Endothelial cell of umbilical vein (primary cell): ENCODE results near the gene REEP3. TPM values are rescaled to one million over a fixed set of nuclear protein-coding genes. Genes with fewer than 3 reads are reported as not detected.

Experiments
- BruUV-seq: library from RNA; stranded (reverse); fragments of 400-500 nt; replicated peaks from 2 replicates; lab custom pipeline; 2021; lab: Mats Ljungman, UMichigan
- CTCF ChIA-PET: fragments of 300-600, 350-600 bp; sonication (Branson Sonifier 250); formaldehyde crosslinking; loops from one replicate; lab custom pipeline; 2021; ENCODE audit warnings: antibody characterized with exemption, inconsistent platforms; lab: Charles Lee
- POLR2A ChIA-PET: fragments of 300-600, 350-600 bp; sonication (Branson Sonifier 250); formaldehyde crosslinking; loops from one replicate; lab custom pipeline; 2021; ENCODE audit warnings: antibody characterized with exemption, inconsistent platforms; lab: Charles Lee
- DNase-seq: peaks from one replicate; pipeline ENCODE4 v3.0.0-alpha.2; 2011; ENCODE audit warnings: low read depth, low spot score
- FAIRE-seq: peaks from 2 replicates; lab custom pipeline; 2011; peaks lifted over from hg19 to GRCh38; lab: Jason Lieb, UNC
- H2AFZ ChIP-seq: 2 replicates; pipeline ENCODE4 v1.6.0; 2012; ENCODE audit warnings: low read depth, low read length, control low read depth, inconsistent platforms
- H3K27ac ChIP-seq: 2 replicates; pipeline ENCODE4 v1.5.1; 2011; ENCODE audit warnings: low read depth, mild to moderate bottlenecking, control low read depth, low read length, moderate library complexity; ENCODE audit not compliant: insufficient read depth
- H3K27me3 ChIP-seq, 2 experiments: 2 replicates each; pipeline versions ENCODE4 v1.6.0 to v1.6.1; 2011; ENCODE audit warnings: low read length in 2 of 2, mixed read lengths in 1 of 2; ENCODE audit not compliant: control insufficient read depth in 2 of 2, insufficient read depth in 2 of 2
- H3K36me3 ChIP-seq, 2 experiments: 2 replicates in 1 of 2; 3 replicates in 1 of 2; pipeline ENCODE4 v1.5.1; 2011; ENCODE audit warnings: low read length in 2 of 2, mild to moderate bottlenecking in 1 of 2, moderate library complexity in 1 of 2; ENCODE audit not compliant: control insufficient read depth in 2 of 2, insufficient read depth in 2 of 2; ENCODE audit errors: extremely low read depth in 1 of 2
- H3K4me1 ChIP-seq: 3 replicates; pipeline ENCODE4 v1.5.1; 2011; ENCODE audit warnings: mild to moderate bottlenecking, low read length; ENCODE audit not compliant: control insufficient read depth, insufficient read depth; ENCODE audit errors: extremely low read depth
- H3K4me2 ChIP-seq: 2 replicates; pipeline ENCODE4 v1.6.1; 2011; ENCODE audit warnings: low read length, control low read depth, mixed read lengths; ENCODE audit not compliant: insufficient read depth
- H3K4me3 ChIP-seq, 3 experiments: fragments of 200-600 bp in 1 of 3; sonication (generic), shearing (Covaris generic) in 1 of 3; replicated peaks in 1 of 3; 2 replicates each; pipeline ENCODE4 v1.5.1; 2011 to 2016; ENCODE audit warnings: control low read depth in 3 of 3, low read length in 3 of 3, mild to moderate bottlenecking in 2 of 3, inconsistent platforms in 1 of 3, low read depth in 1 of 3, moderate library complexity in 1 of 3; ENCODE audit not compliant: insufficient read depth in 1 of 3
- H3K79me2 ChIP-seq: 2 replicates; pipeline ENCODE4 v1.6.0; 2012; ENCODE audit warnings: low read length, inconsistent platforms; ENCODE audit not compliant: control insufficient read depth, insufficient read depth
- H3K9ac ChIP-seq: replicated peaks from 2 replicates; pipeline ENCODE3; 2011; ENCODE audit warnings: low read length, control low read depth; ENCODE audit not compliant: insufficient read depth; ENCODE audit errors: extremely low read depth
- H3K9me1 ChIP-seq: replicated peaks from 3 replicates; pipeline ENCODE4 v1.6.0; 2011; ENCODE audit warnings: mild to moderate bottlenecking, low read length; ENCODE audit not compliant: control insufficient read depth, insufficient read depth; ENCODE audit errors: extremely low read depth
- H3K9me3 ChIP-seq: replicated peaks from 2 replicates; pipeline ENCODE4 v1.5.1; 2012; ENCODE audit warnings: low read length, inconsistent platforms; ENCODE audit not compliant: control insufficient read depth, insufficient read depth
- H4K20me1 ChIP-seq: replicated peaks from 2 replicates; pipeline ENCODE3; 2011; ENCODE audit warnings: mild to moderate bottlenecking, low read length; ENCODE audit not compliant: control insufficient read depth, insufficient read depth; ENCODE audit errors: extremely low read depth
- EZH2 ChIP-seq: IDR thresholded peaks from 2 replicates; pipeline ENCODE4 v1.6.1; 2012; ENCODE audit warnings: borderline replicate concordance, low read depth, mild to moderate bottlenecking, moderate library complexity, low read length, inconsistent platforms; ENCODE audit not compliant: severe bottlenecking
- FOS ChIP-seq: IDR thresholded peaks from 2 replicates; pipeline ENCODE4 v1.6.1; 2011; ENCODE audit warnings: mild to moderate bottlenecking, low read length, moderate library complexity, borderline replicate concordance; ENCODE audit not compliant: insufficient read depth
- GATA2 ChIP-seq: IDR thresholded peaks from 2 replicates; pipeline ENCODE4 v1.7.0; 2011; ENCODE audit warnings: low read depth, mild to moderate bottlenecking, moderate library complexity, mixed read lengths, low read length; ENCODE audit not compliant: insufficient read length, insufficient read depth
- JUN ChIP-seq: IDR thresholded peaks from 2 replicates; pipeline ENCODE4 v1.6.1; 2011; ENCODE audit warnings: borderline replicate concordance, low read depth; ENCODE audit not compliant: insufficient read length, insufficient read depth
- MYC ChIP-seq: IDR thresholded peaks from one replicate; pipeline ENCODE4 v1.6.1; 2011; ENCODE audit warnings: mild to moderate bottlenecking, low read depth, low read length
- POLR2AphosphoS5 ChIP-seq: IDR thresholded peaks from 2 replicates; pipeline ENCODE4 v1.6.1; 2012; ENCODE audit warnings: low read depth, mild to moderate bottlenecking, control low read depth, low read length, moderate library complexity; ENCODE audit not compliant: insufficient read depth
- dilution Hi-C: fragments of 300-500 bp; cut with MboI; formaldehyde crosslinking; loops from one replicate; pipeline ENCODE4 v1.15.0; 2019; ENCODE audit warnings: low sequenced_read_pairs; ENCODE audit not compliant: extremely low pct_ligation_motif_present
- intact Hi-C: fragments of 100-400 bp; cut with micrococcal nuclease; formaldehyde crosslinking; loops from one replicate; pipeline ENCODE4 v1.10.0; 2022
- polyA plus RNA-seq, 4 experiments: library from polyadenylated mRNA; depleted of rRNA in 3 of 4; stranded (reverse) in 3 of 4; unstranded in 1 of 4; fragments of >200 nt; gene quantifications; 2 replicates each; pipeline versions ENCODE4 v1.2.1 to v1.2.3, GENCODE V29; 2011 to 2012; ENCODE audit warnings: missing spikeins in 1 of 4
- total RNA-seq: library from RNA; stranded (reverse); gene quantifications from 2 replicates; pipeline ENCODE4 v1.2.3, GENCODE V29; 2021
- TF ChIP-seq, protein P1 (sequence below), 2 donors: IDR thresholded peaks; 1 replicate in 1 of 2; 2 replicates in 1 of 2; pipeline ENCODE4 v1.5.1; 2011; ENCODE audit warnings: low read length in 2 of 2, mild to moderate bottlenecking in 2 of 2, moderate library complexity in 2 of 2, control low read depth in 1 of 2, inconsistent platforms in 1 of 2, low read depth in 1 of 2; ENCODE audit not compliant: insufficient read depth in 1 of 2; ENCODE audit errors: extremely low read depth in 1 of 2

The REEP3 gene
- total and polyA plus RNA-seq, 2 donors (not counting 3 experiments of a cell fraction or from before 2014, with no cell fraction given): 12.3 to 48.3 TPM

DNA sequence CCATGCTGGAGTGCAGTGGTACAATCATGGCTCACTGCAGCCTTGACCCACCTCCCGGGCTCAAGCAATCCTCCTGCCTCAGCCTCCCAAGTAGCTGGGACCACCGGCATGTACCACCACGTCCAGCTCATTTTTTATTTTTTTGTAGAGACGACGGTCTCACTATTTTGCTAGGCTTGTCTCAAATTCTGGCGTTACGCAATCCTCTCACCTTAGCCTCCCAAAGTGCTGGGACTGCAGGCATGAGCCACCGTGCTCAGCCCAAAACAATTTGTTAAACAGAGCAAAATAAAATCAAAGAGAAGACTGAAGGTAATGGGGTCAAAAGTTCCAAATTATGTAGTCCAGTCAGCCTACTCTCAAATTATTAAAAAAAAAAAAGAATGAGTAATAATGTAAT is 46.7 kb upstream of the REEP3 start:
- DNase-seq (no peak), FAIRE-seq (no peak)
- H3K4me2 ChIP-seq: no peak overlapping the region
- ChIA-PET POLR2A (no interaction called here), CTCF (no interaction called here)
- no peaks in the 10 kb centered on the region for H3K9me1 ChIP-seq
- H3K27ac ChIP-seq: no peak overlapping the region
- H3K27me3 ChIP-seq: no peaks in the 10 kb centered on the region
- BruUV-seq: no TSS peak
- H3K36me3 ChIP-seq: no peaks in the 10 kb centered on the region
- dilution Hi-C loops: no loop called here
- intact Hi-C loops: no loop called here
- TF ChIP-seq POLR2AphosphoS5 (no peak), MYC (no peak), JUN (no peak), GATA2 (no peak), EZH2 (no peak), FOS (no peak)
- TF ChIP-seq, protein P1, sequence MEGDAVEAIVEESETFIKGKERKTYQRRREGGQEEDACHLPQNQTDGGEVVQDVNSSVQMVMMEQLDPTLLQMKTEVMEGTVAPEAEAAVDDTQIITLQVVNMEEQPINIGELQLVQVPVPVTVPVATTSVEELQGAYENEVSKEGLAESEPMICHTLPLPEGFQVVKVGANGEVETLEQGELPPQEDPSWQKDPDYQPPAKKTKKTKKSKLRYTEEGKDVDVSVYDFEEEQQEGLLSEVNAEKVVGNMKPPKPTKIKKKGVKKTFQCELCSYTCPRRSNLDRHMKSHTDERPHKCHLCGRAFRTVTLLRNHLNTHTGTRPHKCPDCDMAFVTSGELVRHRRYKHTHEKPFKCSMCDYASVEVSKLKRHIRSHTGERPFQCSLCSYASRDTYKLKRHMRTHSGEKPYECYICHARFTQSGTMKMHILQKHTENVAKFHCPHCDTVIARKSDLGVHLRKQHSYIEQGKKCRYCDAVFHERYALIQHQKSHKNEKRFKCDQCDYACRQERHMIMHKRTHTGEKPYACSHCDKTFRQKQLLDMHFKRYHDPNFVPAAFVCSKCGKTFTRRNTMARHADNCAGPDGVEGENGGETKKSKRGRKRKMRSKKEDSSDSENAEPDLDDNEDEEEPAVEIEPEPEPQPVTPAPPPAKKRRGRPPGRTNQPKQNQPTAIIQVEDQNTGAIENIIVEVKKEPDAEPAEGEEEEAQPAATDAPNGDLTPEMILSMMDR (IDR thresholded peaks at IDR 0.05; ENCODE audit: extremely low read depth in 1 of 2, insufficient read depth in 1 of 2, low read depth in 1 of 2, low read length in 2 of 2): no peak
- no peaks in the 10 kb centered on the region for H3K9me3 ChIP-seq
- no peak overlapping the region for H3K9ac ChIP-seq
- H3K4me3 ChIP-seq: no peak overlapping the region
- no peak overlapping the region for H2AFZ ChIP-seq
- no peaks in the 10 kb centered on the region for H4K20me1 ChIP-seq
- H3K4me1 ChIP-seq: no peaks in the 10 kb centered on the region
- H3K79me2 ChIP-seq: peaks cover 61% of the 10 kb centered on the region
